GM21515 (cell line): Measurements from ENCODE around the gene ZAR1.
"Not testable (repeated sequence)": the region's sequence is repeated elsewhere in the genome, so short reads cannot be mapped to it uniquely, and the experiment has no call there.

Source experiments
- ATAC-seq: cut with Tn5 transposase; IDR thresholded peaks from one replicate; pipeline ENCODE4 v1.9.1; 2021; ENCODE audit not compliant: unreplicated experiment

Gene ZAR1

GRCh38 chr4:48490012-48490679 lies at the start of gene ZAR1:
ZAR1 (plus strand) TSS chr4:48490252; CDS start chr4:48490292, 40 bp downstream.
- no peak for ATAC-seq

- ATAC-seq = not testable (repeated sequence)
Observed at GRCh38 chr4:48440914-48441313, 49.1 kb upstream of the ZAR1 start.

GRCh38 chr4:48445704-48446103 lies 44.3 kb upstream of the ZAR1 start:
- no peak for ATAC-seq

GRCh38 chr4:48446642-48447041 lies 43.4 kb upstream of the ZAR1 start:
- no peak for ATAC-seq

GRCh38 chr4:48449151-48449550 lies 40.9 kb upstream of the ZAR1 start:
- no peak for ATAC-seq

- no peak for ATAC-seq
Observed at GRCh38 chr4:48450740-48451139, 39.3 kb upstream of the ZAR1 start.

- not testable (repeated sequence) for ATAC-seq
Observed at GRCh38 chr4:48451656-48452055, 38.4 kb upstream of the ZAR1 start.

GRCh38 chr4:48454591-48454990 lies 35.5 kb upstream of the ZAR1 start:
- ATAC-seq = no peak

- ATAC-seq = no peak
Observed at GRCh38 chr4:48461000-48461399, 29.1 kb upstream of the ZAR1 start.

- ATAC-seq = no peak
Observed at GRCh38 chr4:48462363-48462762, 27.7 kb upstream of the ZAR1 start.

GRCh38 chr4:48467442-48467841 lies 22.6 kb upstream of the ZAR1 start:
- ATAC-seq = no peak

GRCh38 chr4:48467891-48468290 lies 22.2 kb upstream of the ZAR1 start:
- ATAC-seq = no peak

GRCh38 chr4:48470137-48470536 lies 19.9 kb upstream of the ZAR1 start:
- ATAC-seq = no peak

GRCh38 chr4:48470570-48470969 lies 19.5 kb upstream of the ZAR1 start:
- ATAC-seq = no peak

GRCh38 chr4:48472794-48473193 lies 17.3 kb upstream of the ZAR1 start:
- no peak for ATAC-seq

GRCh38 chr4:48475770-48476169 lies 14.3 kb upstream of the ZAR1 start:
- ATAC-seq = no peak

- ATAC-seq = no peak
Observed at GRCh38 chr4:48478273-48478672, 11.8 kb upstream of the ZAR1 start.

- no peak for ATAC-seq
Observed at GRCh38 chr4:48481581-48481980, 8.5 kb upstream of the ZAR1 start.

- ATAC-seq = no peak
Observed at GRCh38 chr4:48483006-48483776, 6.9 kb upstream of the ZAR1 start, which contains the start of gene SLC10A4. SLC10A4 (plus strand) TSS chr4:48483343; CDS start chr4:48483562, 219 bp downstream.

- ATAC-seq = no peak
Observed at GRCh38 chr4:48483777-48484493, 6.1 kb upstream of the ZAR1 start.

GRCh38 chr4:48484494-48485168 lies 5.4 kb upstream of the ZAR1 start:
- no peak for ATAC-seq
